ENCODE measurements around the gene PPM1J. TPM values are rescaled to one million over a fixed set of nuclear protein-coding genes. Genes with fewer than 3 reads are reported as not detected.

PPM1J gene
- total and polyA plus RNA-seq, 2 of the 13 experiments (the other 11 are each of a cell fraction or from before 2014, with no cell fraction given), result 0.07 to 0.22 TPM

GRCh38 chr1:112700290-112701226 is 14.6 kb downstream of the PPM1J start (continued):
- TF ChIP-seq ZBTB40 (IDR thresholded peaks at IDR 0.05) (no peak), ZBTB40 (CRISPR knock-in tag; IDR thresholded peaks at IDR 0.05) (no peak; the same call in 1 of the 2 replicates), CBX2 (IDR thresholded peaks at IDR 0.05; ENCODE audit: low read depth, low read length) (no peak), CBX2 (CRISPR knock-in tag; IDR thresholded peaks at IDR 0.05; ENCODE audit: low read depth) (no peak), GLI4 (CRISPR knock-in tag; IDR thresholded peaks at IDR 0.05; ENCODE audit: borderline replicate concordance) (no peak; the same call in 1 of the 2 replicates), ZNF232 (CRISPR knock-in tag; IDR thresholded peaks at IDR 0.05; ENCODE audit: borderline replicate concordance) (no peak), TFDP2 (CRISPR knock-in tag; IDR thresholded peaks at IDR 0.05) (no peak), ZNF780A (CRISPR knock-in tag; IDR thresholded peaks at IDR 0.05) (no peak), KLF12 (CRISPR knock-in tag; IDR thresholded peaks at IDR 0.05; ENCODE audit: borderline replicate concordance) (no peak), KDM2A (CRISPR knock-in tag; IDR thresholded peaks at IDR 0.05; ENCODE audit: borderline replicate concordance, low read depth) (no peak)
- TF ChIP-seq, protein P1, sequence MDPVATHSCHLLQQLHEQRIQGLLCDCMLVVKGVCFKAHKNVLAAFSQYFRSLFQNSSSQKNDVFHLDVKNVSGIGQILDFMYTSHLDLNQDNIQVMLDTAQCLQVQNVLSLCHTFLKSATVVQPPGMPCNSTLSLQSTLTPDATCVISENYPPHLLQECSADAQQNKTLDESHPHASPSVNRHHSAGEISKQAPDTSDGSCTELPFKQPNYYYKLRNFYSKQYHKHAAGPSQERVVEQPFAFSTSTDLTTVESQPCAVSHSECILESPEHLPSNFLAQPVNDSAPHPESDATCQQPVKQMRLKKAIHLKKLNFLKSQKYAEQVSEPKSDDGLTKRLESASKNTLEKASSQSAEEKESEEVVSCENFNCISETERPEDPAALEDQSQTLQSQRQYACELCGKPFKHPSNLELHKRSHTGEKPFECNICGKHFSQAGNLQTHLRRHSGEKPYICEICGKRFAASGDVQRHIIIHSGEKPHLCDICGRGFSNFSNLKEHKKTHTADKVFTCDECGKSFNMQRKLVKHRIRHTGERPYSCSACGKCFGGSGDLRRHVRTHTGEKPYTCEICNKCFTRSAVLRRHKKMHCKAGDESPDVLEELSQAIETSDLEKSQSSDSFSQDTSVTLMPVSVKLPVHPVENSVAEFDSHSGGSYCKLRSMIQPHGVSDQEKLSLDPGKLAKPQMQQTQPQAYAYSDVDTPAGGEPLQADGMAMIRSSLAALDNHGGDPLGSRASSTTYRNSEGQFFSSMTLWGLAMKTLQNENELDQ (CRISPR knock-in tag; IDR thresholded peaks at IDR 0.05; ENCODE audit: borderline replicate concordance), result no peak
- TF ChIP-seq, protein P2, sequence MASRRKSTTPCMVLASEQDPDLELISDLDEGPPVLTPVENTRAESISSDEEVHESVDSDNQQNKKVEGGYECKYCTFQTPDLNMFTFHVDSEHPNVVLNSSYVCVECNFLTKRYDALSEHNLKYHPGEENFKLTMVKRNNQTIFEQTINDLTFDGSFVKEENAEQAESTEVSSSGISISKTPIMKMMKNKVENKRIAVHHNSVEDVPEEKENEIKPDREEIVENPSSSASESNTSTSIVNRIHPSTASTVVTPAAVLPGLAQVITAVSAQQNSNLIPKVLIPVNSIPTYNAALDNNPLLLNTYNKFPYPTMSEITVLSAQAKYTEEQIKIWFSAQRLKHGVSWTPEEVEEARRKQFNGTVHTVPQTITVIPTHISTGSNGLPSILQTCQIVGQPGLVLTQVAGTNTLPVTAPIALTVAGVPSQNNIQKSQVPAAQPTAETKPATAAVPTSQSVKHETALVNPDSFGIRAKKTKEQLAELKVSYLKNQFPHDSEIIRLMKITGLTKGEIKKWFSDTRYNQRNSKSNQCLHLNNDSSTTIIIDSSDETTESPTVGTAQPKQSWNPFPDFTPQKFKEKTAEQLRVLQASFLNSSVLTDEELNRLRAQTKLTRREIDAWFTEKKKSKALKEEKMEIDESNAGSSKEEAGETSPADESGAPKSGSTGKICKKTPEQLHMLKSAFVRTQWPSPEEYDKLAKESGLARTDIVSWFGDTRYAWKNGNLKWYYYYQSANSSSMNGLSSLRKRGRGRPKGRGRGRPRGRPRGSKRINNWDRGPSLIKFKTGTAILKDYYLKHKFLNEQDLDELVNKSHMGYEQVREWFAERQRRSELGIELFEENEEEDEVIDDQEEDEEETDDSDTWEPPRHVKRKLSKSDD (CRISPR knock-in tag; IDR thresholded peaks at IDR 0.05; ENCODE audit: low read depth), result no peak

All from HepG2 (cell line).